GM18499 (cell line): ENCODE data around the gene C20orf96.

ENCODE experiments used
- ATAC-seq: cut with Tn5 transposase; IDR thresholded peaks from one replicate; pipeline ENCODE4 v1.9.1; 2021; ENCODE audit warnings: moderate number of reproducible peaks; ENCODE audit not compliant: insufficient read depth, unreplicated experiment

The C20orf96 gene

DNA sequence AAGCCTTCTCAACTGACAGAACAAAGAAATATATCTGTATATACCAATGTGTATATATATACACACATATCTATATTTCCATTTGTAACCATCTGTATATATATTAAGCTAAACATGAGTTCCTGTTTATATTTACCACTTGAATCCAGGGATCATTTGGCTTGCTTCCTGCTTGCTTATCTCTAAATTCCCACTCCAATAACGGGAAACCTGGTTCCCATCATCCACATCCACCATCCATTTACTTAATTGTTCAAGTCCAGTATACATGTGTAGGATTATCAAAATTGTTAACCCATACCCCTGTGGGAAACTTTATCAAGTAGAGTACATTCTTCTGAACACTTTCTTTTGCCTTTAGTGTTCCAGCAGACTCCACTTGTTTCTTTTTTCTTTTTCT is 22.3 kb upstream of the C20orf96 start:
- ATAC-seq, result no peak

DNA sequence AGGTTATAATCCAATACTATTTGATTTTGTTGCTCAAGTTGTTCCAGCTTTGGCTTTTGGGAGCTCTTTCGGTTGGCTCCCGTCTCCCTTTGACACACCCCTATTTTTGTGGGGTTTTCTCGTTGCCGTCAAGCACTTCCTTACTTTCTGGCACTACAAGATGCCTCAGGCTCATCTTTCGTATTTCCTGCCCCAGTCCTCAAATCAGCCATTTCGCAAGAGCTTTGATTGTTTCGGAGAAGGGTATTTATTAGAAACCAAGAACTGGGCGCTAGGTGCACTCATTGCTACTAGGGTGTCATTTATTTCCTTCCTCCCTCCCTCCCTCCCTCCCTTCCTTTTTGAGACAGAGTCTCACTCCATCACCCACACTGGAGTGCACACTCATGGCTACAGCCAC is 21.5 kb upstream of the C20orf96 start:
- no peak for ATAC-seq

DNA sequence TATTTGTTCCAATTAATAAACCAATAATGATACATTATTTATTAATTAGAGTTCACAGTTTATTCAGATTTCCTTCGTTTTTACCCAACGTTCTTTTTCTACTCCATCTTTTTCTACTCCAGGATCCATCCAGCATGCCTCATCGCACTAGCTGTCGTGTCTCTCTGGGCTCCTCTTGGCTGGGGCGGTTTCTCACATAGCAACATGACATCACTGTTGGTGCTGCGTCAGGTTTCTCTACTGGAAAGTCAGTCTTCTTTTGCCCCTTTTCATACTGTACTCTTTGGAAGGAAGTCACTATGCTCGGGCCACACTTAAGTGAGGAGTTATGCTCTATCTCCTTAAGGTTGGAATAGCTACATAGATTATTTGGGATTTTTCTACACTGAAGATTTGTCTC is 21.1 kb upstream of the C20orf96 start:
- no peak for ATAC-seq

DNA sequence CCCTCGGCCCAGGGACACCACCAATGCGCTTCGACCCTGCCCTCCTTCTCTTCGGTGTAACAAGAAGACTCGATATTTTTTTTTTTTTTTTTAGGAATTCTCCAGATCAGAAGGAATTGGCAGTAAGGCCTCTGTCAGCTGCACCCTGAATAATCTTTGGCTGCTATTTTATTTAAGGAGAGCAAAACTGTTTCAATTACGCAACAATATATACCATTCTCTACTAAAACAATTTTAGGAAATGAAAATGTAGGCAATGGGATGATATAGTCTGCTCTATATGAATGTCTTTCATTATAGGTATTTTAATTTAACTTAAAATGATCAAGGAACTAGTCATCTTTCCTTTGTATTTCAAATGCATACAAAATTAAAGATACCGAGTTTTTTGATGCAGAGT is 20.1 kb upstream of the C20orf96 start:
- ATAC-seq, result no peak

DNA sequence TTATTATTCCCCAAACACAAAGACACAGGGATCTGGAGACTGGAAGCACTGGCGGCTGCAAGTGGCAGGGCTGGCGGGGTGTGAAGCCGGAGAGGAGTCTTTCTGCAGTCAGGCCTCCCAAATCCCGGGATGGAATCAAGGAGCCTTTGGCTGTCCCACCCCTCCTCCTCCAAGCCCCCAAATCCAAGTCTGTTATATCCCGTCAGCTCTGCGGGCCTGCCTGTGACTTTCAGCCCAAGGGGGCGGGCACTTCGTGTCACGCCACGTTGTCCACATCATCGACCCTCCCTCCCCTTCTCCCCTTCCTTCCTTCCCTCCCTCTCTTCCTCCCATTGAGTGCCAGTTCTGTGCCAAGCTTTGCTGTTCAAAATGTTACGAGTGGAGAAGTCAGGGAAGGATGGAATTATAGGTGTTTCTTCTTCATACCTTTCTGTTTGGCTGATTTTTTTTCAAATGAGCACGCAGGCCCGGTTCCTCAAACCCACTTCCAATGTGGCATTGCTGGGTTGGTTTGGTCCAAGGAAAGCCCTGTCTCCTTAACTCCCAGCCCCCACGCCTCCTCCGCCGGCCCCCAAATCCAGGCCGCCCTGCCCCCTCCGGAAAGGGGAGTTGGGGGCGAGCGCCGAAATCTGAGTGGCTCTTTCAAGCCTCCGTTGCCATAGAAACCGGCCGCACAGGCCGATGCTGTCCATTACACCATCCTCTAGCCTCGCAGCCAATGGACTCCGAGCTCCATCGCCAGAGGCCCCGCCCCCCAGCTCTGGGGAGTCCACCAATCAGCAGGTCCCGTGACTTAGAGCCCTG is 19.5 kb upstream of the C20orf96 start:
- ATAC-seq, result peak; percentile 93

DNA sequence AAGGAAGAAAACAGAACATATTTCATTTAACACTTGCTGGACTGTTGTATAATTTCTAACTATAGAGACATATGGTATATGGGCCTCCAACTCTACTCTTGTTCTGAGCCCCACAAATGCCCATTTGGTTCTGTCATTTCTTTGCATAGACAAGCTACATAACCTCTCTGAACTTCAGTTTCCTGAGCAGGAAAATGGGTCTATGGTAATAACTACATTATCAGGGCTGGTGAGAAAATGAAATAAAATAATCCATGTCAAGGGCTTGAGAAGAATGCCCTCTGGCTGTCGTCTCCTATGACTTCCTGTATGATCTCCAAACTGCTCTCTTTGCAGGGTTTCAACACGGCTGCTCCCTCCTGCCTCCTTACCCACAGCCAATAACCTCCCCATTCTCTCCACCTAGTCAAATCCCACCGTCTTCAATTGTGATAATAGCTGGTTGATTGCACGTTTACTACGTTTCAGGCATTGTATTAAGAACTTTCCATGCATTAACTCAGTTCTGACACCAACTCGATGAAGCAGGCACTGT is 18.8 kb upstream of the C20orf96 start:
- no peak for ATAC-seq

DNA sequence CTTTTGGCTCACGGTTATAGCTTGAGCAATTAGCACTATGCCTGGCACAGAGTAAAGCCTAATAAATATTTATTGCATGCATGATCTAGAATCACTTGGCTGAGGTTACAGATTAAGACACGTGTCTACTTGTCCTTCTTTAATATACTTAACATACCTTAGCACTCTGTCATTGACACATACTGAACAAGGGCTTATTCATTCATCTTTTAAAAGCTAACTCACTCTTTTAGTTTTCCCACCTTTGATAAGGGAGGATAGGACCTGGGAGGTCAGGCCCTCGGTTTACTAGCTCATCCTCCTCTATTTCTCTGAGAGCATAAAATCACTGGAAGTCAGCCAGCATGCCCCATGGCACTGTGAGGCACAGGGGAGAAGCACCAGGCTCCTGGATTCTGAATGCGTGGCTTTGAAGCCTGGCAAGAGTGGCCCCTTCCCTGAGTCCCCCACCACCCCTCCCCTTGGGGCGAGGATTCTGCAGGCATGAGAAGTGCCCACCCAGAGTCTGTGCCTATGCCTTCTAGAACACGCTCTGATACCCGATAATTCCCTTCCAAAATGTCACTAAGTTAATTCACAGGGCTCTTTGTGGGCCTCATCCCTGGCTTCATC is 18.0 kb upstream of the C20orf96 start:
- no peak for ATAC-seq

DNA sequence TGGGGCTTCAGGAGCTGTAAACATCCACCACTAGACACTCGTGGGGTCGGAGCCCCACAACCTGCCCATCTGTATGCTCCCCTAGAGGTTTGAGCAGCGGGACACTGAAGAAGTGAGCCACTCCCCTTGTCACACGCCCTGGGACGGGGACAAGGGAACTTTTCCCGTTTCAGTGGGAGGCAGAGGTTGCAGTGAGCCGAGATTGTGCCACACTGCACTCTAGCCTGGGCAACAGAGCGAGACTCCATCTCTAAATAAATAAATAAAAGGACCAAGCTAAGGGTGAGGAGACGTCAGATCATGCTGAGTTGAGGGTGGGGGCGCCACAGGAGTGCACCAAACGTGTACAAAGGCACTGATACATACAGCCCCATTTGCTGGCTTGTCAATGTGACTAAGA is 15.2 kb upstream of the C20orf96 start:
- ATAC-seq, result no peak

DNA sequence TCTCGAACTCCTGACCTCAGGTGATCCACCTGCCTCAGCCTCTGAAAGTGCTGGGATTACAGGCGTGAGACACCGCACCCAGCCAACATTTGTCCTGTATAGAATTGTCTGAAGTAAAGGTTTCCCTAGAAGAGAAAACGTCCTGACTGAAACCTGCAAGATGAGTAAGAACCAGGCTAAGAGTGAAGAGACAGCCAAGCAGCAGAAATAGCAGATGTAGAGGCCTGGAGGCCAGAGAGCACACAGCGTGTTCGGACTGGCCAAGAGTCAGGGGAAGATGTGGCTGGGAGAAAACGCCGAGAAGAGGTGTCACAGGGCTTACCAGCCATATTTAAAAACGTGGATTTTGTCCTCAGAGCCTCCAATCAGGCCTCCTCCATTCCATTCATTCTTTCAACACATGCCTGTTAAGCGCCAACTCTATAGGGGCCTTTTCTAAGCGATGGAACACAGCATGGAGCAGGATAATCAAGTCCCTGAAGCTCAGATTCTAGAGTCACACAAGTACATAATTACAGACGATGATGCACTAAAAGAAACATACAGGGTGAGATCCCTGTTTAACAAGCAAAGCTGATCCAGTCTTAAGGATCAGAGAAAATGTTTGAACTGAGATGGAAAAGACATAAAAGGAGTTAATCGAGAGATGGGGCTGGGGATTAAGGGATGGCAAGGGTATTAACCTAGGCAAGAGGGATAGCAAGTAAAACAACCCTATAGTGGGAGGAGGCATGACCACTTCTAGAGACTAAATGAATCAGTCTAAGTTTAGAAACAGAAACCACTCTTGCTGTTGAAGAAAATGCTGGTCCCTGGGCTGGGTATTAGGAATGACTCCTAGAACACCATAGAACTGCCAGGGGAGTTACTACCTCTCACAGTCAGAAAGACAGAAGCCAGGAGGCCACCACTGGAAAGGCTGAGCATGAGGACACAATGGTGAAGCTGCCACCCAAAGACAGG is 11.6 kb upstream of the C20orf96 start:
- ATAC-seq, result no peak

DNA sequence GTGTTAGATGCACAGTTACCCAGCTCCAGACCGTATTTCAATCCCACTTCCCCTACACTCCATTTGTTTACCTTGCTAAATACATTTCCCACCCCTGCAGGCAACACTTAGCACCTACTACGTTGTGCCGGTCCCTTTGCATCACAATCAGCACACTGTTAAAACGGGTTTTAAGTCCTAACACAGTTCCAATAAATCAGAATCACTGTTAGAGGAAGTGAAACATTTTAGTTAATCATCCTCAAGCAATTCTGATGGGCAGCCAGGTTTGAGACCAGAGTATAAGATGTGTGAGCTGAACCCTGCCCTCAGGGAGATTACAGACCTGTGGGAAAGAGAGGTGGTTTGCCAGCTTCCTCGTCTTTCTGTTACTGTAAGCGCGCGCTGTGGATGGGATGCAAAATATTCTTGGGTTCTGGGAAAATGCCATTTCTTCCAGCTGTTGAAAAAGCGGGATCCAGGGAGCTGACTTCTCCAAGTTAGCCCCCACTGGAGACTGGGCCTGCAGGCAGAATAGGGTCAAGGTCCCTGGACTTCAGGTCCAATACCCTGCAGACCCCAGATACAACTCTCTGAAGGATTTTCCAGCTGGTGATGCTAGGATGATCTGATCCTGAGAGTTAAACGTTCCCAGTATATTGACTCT is 9.9 kb upstream of the C20orf96 start:
- no peak for ATAC-seq

DNA sequence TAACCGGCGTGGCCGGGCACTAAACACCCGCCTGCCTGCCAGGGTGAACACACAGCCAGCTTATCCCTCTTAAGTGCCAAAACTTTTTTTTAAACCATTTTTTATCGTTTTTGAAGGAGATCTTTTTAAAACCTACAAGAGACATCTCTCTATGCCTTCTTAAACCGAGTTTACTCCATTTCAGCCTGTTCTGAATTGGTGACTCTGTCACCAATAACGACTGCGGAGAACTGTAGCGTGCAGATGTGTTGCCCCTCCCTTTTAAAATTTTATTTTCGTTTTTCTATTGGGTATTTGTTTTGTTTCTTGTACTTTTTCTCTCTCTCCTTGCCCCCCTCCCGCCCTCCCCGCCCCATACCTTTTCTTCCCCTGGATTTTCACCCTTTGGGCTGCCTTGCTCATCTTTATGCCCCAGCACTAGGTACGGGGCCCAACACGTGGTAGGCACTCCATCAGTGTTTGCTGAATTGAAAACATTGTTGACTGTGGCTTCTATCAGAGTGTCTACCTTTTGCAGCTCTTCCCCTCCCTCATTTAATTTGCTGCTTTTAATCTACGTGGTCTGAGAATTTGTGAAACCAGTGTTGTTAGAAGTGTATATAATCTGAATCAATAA is 8.3 kb upstream of the C20orf96 start:
- ATAC-seq, result no peak

DNA sequence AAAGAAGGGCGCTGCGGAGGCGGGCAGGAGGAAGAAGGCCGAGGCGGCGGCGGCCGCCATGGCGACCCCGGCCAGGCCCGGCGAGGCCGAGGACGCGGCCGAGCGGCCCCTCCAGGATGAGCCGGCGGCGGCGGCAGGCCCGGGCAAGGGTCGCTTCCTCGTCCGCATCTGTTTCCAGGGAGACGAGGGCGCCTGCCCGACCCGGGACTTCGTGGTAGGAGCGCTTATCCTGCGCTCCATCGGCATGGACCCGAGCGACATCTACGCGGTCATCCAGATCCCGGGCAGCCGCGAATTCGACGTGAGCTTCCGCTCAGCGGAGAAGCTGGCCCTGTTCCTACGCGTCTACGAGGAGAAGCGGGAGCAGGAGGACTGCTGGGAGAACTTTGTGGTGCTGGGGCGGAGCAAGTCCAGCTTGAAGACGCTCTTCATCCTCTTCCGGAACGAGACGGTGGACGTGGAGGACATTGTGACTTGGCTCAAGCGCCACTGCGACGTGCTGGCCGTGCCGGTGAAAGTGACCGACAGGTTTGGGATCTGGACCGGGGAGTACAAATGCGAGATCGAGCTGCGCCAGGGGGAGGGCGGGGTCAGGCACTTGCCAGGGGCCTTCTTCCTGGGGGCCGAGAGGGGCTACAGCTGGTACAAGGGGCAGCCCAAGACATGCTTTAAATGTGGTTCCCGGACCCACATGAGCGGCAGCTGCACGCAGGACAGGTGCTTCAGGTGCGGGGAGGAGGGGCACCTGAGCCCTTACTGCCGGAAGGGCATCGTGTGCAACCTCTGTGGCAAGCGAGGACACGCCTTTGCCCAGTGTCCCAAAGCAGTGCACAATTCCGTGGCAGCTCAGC is 7.6 kb upstream of the C20orf96 start:
- ATAC-seq, result no peak

DNA sequence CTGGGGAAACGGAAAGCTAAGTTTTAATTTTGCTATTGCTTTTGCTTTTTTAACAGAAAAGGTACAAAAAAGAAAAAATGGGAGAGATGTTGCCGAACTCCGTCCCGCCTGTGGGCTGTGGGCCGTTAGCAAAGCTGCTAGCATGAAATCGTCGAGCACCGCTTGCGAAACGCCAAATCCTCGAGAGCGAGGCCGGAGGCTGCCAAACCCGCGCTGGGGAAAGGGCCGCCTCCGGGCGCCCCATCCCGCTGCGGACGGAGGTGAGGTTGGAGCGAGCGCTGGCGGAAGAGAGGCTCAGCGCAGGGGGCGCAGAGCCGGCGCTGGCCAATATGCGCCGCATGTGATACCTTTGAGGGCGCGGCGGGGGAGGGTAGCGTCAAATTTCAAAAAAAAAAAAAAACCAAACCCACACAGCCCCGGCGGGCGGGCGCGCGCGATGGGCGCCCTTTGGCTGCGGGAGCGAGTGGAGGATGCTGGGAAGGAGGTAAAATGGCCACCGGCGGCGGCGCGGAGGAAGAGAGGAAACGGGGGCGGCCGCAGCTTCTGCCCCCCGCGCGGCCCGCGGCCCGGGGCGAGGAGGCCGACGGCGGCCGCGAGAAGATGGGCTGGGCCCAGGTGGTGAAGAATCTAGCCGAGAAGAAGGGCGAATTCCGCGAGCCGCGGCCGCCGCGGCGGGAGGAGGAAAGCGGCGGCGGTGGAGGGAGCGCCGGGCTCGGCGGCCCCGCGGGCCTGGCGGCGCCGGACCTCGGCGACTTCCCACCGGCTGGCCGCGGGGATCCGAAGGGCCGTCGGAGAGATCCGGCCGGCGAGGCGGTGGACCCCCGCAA is 6.8 kb upstream of the C20orf96 start, which contains the start of gene ZCCHC3:
TSS of gene ZCCHC3 (plus strand) at position 473 of the 827 bp plus-strand sequence. CDS start at position 490, 17 bp downstream.
- peak; percentile 63 for ATAC-seq

DNA sequence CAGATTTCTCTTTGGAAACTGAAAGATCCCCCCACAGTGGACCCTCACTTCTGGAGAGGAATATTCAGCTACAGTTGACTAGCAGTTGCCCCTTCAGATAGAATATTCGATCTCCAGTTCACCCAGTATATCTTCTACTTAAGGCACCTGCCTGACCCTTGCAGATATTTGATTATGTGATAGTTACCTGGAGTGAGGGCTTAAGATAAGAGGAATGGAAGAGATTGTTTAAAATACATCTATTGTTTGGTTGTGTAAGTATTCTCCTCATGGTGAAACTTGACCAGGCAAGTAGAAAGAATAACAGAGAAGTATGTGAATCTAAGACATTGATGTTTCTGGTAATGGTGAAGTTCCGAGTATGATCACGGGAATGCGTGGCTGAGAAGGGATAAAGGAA is 5.3 kb upstream of the C20orf96 start:
- no peak for ATAC-seq

DNA sequence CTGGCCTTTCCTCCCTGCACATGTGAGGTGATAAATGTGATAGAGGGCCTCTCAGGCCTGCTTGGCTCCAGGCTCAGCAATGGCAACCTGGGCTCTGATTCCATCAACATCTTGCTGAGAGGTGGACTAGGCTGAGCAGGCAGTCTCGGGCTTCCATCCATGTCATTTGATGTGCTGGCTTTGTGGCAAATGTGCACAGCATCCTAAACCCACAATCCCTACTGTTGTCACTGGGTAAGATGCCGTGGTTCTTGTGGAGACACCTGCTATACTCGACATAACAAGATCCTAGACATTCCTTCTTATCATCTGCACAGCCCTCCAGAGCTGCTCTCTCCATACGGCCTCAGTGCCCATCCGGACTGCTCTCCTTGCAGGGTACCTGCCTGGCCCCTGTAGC is 4.1 kb upstream of the C20orf96 start:
- ATAC-seq, result no peak

DNA sequence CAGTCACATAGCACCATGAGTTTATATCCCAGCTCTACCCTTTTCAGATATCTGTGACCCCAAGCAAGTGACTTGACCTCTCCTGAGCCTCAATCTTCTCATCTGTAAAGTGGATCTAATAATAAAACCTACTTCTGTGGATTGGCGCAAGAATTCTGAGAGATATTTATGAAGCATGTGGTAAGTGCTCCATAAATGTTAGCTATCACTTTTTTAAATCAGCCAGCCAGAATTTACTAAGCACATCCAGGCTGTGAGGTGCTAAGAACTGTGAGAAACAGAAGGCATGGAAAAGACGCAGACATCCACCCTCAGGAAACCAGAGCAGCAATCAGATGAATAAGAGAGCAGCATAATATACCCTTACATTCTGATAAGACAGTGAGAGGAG is 862 bp downstream of the C20orf96 start:
- ATAC-seq, result no peak

DNA sequence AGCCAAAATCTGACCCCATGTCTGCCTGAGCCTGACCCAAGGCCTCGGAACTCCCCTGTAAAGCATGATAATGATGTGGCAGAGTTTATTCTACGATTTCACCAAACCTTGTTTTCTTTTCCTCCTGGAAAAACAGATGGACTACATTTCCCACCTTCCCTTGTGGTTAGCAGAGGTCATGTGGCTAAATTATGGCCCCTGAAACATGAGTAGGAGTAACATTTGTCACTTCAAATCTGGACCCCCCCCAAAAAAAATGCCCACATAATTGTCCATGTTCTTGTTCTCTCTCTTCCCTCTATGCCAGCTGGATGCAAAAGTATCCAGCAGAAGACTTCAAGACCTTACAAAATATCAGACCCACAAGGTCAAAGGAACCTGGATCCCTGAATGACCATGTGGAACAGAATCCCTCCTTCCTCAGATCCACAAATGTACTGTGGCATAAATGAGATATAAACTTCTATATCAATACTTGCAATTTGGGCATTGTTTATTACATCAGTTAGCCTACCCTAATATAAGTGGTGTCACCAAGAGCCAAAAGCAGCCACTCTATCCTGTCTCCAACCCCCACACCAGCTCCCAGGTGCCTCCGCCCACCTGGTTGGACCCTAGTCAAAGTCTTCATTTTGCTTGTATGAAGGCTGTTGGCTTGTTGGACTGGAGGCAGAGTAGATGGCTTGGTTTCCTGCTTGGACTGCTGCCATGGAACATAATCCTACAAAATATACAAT is 1.4 kb downstream of the C20orf96 start:
- ATAC-seq, result no peak
